GM12878 (cell line): ENCODE results near the gene NTRK3. TPM values are rescaled to one million over a fixed set of nuclear protein-coding genes. Genes with fewer than 3 reads are reported as not detected.
"Not testable (repeated sequence)": the region's sequence is repeated elsewhere in the genome, so short reads cannot be mapped to it uniquely, and the experiment has no call there.

Experiments
- ATAC-seq: fragments of 200-7000 bp; cut with Tn5 transposase; 3 replicates; pipeline ENCODE4 v1.9.1; 2020; ENCODE audit warnings: mild to moderate bottlenecking, moderate library complexity
- BruUV-seq: library from RNA; stranded (reverse); fragments of 400-500 nt; replicated peaks from 2 replicates; lab custom pipeline; 2021; lab: Mats Ljungman, UMichigan
- CTCF ChIA-PET: fragments of 300-600 bp; sonication (Branson Sonifier 250); formaldehyde crosslinking; extraction: SDS; loops from one replicate; lab custom pipeline; 2021; ENCODE audit warnings: inconsistent platforms; lab: Yijun Ruan, JAX
- POLR2A ChIA-PET: fragments of 350-600 bp; formaldehyde crosslinking; extraction: SDS; loops from one replicate; lab custom pipeline; 2021; ENCODE audit warnings: inconsistent platforms; lab: Charles Lee
- RAD21 ChIA-PET: fragments of 300-600 bp; sonication (Branson Sonifier 250); formaldehyde crosslinking; loops from one replicate; lab custom pipeline; 2023; ENCODE audit warnings: antibody characterized with exemption; ENCODE audit not compliant: unreplicated experiment; lab: Charles Lee
- SMC1A ChIA-PET: fragments of 300-600 bp; sonication (Branson Sonifier 250); formaldehyde crosslinking; loops from one replicate; lab custom pipeline; 2023; ENCODE audit not compliant: unreplicated experiment, uncharacterized antibody; lab: Charles Lee
- DNase-seq: peaks from one replicate; pipeline ENCODE4 v3.0.0-alpha.2; 2011; ENCODE audit warnings: low read depth, low spot score
- FAIRE-seq: peaks from 3 replicates; lab custom pipeline; 2011; peaks lifted over from hg19 to GRCh38; lab: Jason Lieb, UNC
- H2AFZ ChIP-seq: 2 replicates; pipeline ENCODE4 v1.6.0; 2011; ENCODE audit warnings: low read depth, low read length, control low read depth; ENCODE audit not compliant: control insufficient read depth
- H3K27ac ChIP-seq: 2 replicates; pipeline ENCODE4 v1.5.1; 2011; ENCODE audit warnings: control low read depth; ENCODE audit not compliant: control insufficient read depth, insufficient read depth
- H3K27me3 ChIP-seq, 2 experiments: replicated peaks in 1 of 2; 2 replicates each; pipeline versions ENCODE4 v1.6.0 to v1.6.1; 2011; ENCODE audit warnings: low read length in 1 of 2; ENCODE audit not compliant: control insufficient read depth in 2 of 2, insufficient read depth in 2 of 2
- H3K36me3 ChIP-seq, 2 experiments: 2 replicates each; pipeline ENCODE4 v1.5.1; 2011; ENCODE audit warnings: low read length in 1 of 2; ENCODE audit not compliant: control insufficient read depth in 2 of 2, insufficient read depth in 2 of 2
- H3K4me1 ChIP-seq: 2 replicates; pipeline ENCODE4 v1.6.1; 2011; ENCODE audit warnings: mild to moderate bottlenecking, low read length, moderate library complexity, mixed read lengths; ENCODE audit not compliant: control insufficient read depth, insufficient read depth
- H3K4me2 ChIP-seq: 2 replicates; pipeline ENCODE4 v1.6.0; 2011; ENCODE audit warnings: control low read depth; ENCODE audit not compliant: control insufficient read depth, insufficient read depth
- H3K4me3 ChIP-seq: fragments of 200-600 bp; sonication (generic); 2 replicates; pipeline ENCODE4 v1.5.1; 2016
- H3K79me2 ChIP-seq: 2 replicates; pipeline ENCODE4 v1.6.0; 2011; ENCODE audit warnings: low read length; ENCODE audit not compliant: control insufficient read depth, insufficient read depth
- H3K9ac ChIP-seq: 2 replicates; pipeline ENCODE4 v1.8.0; 2011; ENCODE audit warnings: low read length, control low read depth, mixed read lengths; ENCODE audit not compliant: control insufficient read depth, insufficient read depth
- H3K9me3 ChIP-seq: replicated peaks from 3 replicates; pipeline ENCODE4 v1.5.1; 2011; ENCODE audit warnings: mild to moderate bottlenecking, low read length; ENCODE audit not compliant: control insufficient read depth, insufficient read depth
- H4K20me1 ChIP-seq: 2 replicates; pipeline ENCODE4 v1.6.0; 2011; ENCODE audit not compliant: control insufficient read depth, insufficient read depth
- WGBS: methylation state at CpG from one replicate; pipeline ENCODE4 v1.1.6; 2016; ENCODE audit warnings: low lambda C conversion rate; ENCODE audit not compliant: insufficient replicate concordance, insufficient coverage; ENCODE audit errors: missing lambda C conversion rate; 5-methylcytosine and 5-hydroxymethylcytosine counted together
- in situ Hi-C: fragments of 300-500 bp; cut with MboI; formaldehyde crosslinking; loops from 9 replicates; pipeline ENCODE4 v1.14.3; 2018; ENCODE audit warnings: mixed read lengths
- intact Hi-C: fragments of 100-400 bp; cut with micrococcal nuclease; formaldehyde crosslinking; loops from one replicate; pipeline ENCODE4 v1.14.2; 2022; ENCODE audit not compliant: unreplicated experiment
- polyA plus RNA-seq, 11 experiments: library from polyadenylated mRNA; depleted of rRNA in 4 of 11; unstranded in 6 of 11; stranded (reverse) in 5 of 11; fragments of >200 nt; fragmentation: Nextera tagmentation in 4 of 11; fragmentation: Illumina TruSeq in 1 of 11; extraction: Ambion mirVana in 4 of 11; extraction: Trizol in 1 of 11; gene quantifications; 1 replicate in 1 of 11; 2 replicates in 10 of 11; pipeline versions ENCODE4 v1.2.1 to v1.2.3, GENCODE V29; 2011 to 2016; ENCODE audit warnings: inconsistent platforms in 2 of 11, missing spikeins in 2 of 11, low read depth in 1 of 11
- total RNA-seq, 4 experiments: library from RNA; depleted of rRNA in 3 of 4; stranded (reverse); fragments of >200 nt in 3 of 4; fragmentation: Illumina TruSeq in 1 of 4; extraction: Trizol in 1 of 4; gene quantifications; 2 replicates each; pipeline versions ENCODE4 v1.2.1 to v1.2.3, GENCODE V29; 2013 to 2021

The NTRK3 gene
- total and polyA plus RNA-seq, 10 of the 15 experiments (the other 5 are each of a cell fraction or from before 2014, with no cell fraction given), result not detected

GRCh38 chr15:87835830-87836229 is 420.7 kb downstream of the NTRK3 start:
- H3K79me2 ChIP-seq, POLR2A ChIA-PET, H2AFZ ChIP-seq, H3K36me3 ChIP-seq, H3K4me3 ChIP-seq, BruUV-seq, CTCF ChIA-PET, ATAC-seq, H3K27ac ChIP-seq, H3K27me3 ChIP-seq, FAIRE-seq, SMC1A ChIA-PET, H3K9ac ChIP-seq, H3K9me3 ChIP-seq, DNase-seq, intact Hi-C loops, H3K4me2 ChIP-seq, H3K4me1 ChIP-seq, H4K20me1 ChIP-seq, in situ Hi-C loops, RAD21 ChIA-PET: not testable (repeated sequence)
- WGBS, result 44% methylated on average over 2 of the region's 2 CpGs

DNA sequence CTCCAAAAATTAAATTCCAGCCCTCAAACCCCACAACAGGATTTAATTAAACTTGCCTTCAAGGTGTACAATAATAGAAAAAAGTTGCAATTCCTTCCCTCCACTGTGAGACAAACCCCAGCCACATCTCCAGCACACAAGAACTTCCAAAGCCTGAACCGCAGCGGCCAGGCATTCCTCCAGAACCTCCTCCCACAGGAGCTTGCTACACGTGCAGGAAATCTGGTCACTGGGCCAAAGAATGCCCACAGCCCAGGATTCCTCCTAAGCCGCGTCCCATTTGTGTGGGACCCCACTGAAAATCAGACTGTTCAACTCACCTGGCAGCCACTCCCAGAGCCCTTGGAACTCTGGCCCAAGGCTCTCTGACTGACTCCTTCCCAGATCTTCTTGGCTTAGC is 423.2 kb downstream of the NTRK3 start:
- H3K79me2 ChIP-seq, in situ Hi-C loops, H3K27me3 ChIP-seq, POLR2A ChIA-PET, H3K4me1 ChIP-seq, H3K4me2 ChIP-seq, ATAC-seq, H3K9me3 ChIP-seq, H3K36me3 ChIP-seq, H2AFZ ChIP-seq, H3K27ac ChIP-seq, DNase-seq, H3K9ac ChIP-seq, intact Hi-C loops, FAIRE-seq, H3K4me3 ChIP-seq, H4K20me1 ChIP-seq, SMC1A ChIA-PET, RAD21 ChIA-PET, BruUV-seq, CTCF ChIA-PET: not testable (repeated sequence)
- 40% methylated on average over 5 of the region's 5 CpGs for WGBS
